ENCODE measurements around the gene IVD.

The IVD gene

GRCh38 chr15:40441565-40442531, 36.3 kb downstream of the IVD start:
- Histone ChIP-seq H3K79me2 (ENCODE audit: control insufficient read depth, low read length) (peaks cover 56% of the 10 kb centered on the region), H3K4me2 (ENCODE audit: low read length) (peak overlapping the region; percentile 87), H3K9me3 (ENCODE audit: control insufficient read depth, insufficient read depth, low read length) (no peaks in the 10 kb centered on the region), H3K36me3 (ENCODE audit: control insufficient read depth, low read length) (no peaks in the 10 kb centered on the region), H4K20me1 (ENCODE audit: control insufficient read depth, insufficient read depth, low read depth, low read length) (peaks cover 9% of the 10 kb centered on the region), H3K4me1 (ENCODE audit: control insufficient read depth, low read length) (peaks cover 23% of the 10 kb centered on the region), H3K4me3 (ENCODE audit: low read length) (peak overlapping the region; percentile 80), H3F3A (ENCODE audit: control insufficient read depth, insufficient read depth) (no peaks in the 10 kb centered on the region), H3K9me2 (replicated peaks; ENCODE audit: control insufficient read depth, low read length) (no peaks in the 10 kb centered on the region), H3K27ac (ENCODE audit: low read depth, low read length) (no peak overlapping the region), H3K27me3 (ENCODE audit: control insufficient read depth, low read length) (peaks cover 41% of the 10 kb centered on the region)
- TF ChIP-seq CTCF (IDR thresholded peaks at IDR 0.05; ENCODE audit: low read depth, low read length, poor library complexity, severe bottlenecking) (peak; percentile 12), EZH2phosphoT487 (IDR thresholded peaks at IDR 0.05; ENCODE audit: borderline replicate concordance, low read length) (no peak)

- peak overlapping the region; percentile 87; the same call in 1 of the 2 replicates for H3K4me2 ChIP-seq (ENCODE audit: low read length)
- H3K27me3 ChIP-seq (ENCODE audit: control insufficient read depth, low read length) = peaks cover 27% of the 10 kb centered on the region
Observed at GRCh38 chr15:40443255-40443654, 37.7 kb downstream of the IVD start.

GRCh38 chr15:40443846-40444245, 38.3 kb downstream of the IVD start:
- H3K36me3 ChIP-seq (ENCODE audit: control insufficient read depth, low read length) = no peaks in the 10 kb centered on the region
- no peak overlapping the region for H3K4me3 ChIP-seq (ENCODE audit: low read length)
- peaks cover 21% of the 10 kb centered on the region for H3K4me1 ChIP-seq (ENCODE audit: control insufficient read depth, low read length)
- no peaks in the 10 kb centered on the region for H3K9me3 ChIP-seq (ENCODE audit: control insufficient read depth, insufficient read depth, low read length)
- TF ChIP-seq EZH2phosphoT487 (IDR thresholded peaks at IDR 0.05; ENCODE audit: borderline replicate concordance, low read length) (no peak), CTCF (IDR thresholded peaks at IDR 0.05; ENCODE audit: low read depth, low read length, poor library complexity, severe bottlenecking) (no peak)
- no peaks in the 10 kb centered on the region for H3K9me2 ChIP-seq (replicated peaks; ENCODE audit: control insufficient read depth, low read length)
- no peak overlapping the region for H3K4me2 ChIP-seq (ENCODE audit: low read length)
- no peak overlapping the region for H3K27ac ChIP-seq (ENCODE audit: low read depth, low read length)
- H3K79me2 ChIP-seq (ENCODE audit: control insufficient read depth, low read length) = peaks cover 69% of the 10 kb centered on the region
- peaks cover 9% of the 10 kb centered on the region for H4K20me1 ChIP-seq (ENCODE audit: control insufficient read depth, insufficient read depth, low read depth, low read length)
- no peaks in the 10 kb centered on the region for H3F3A ChIP-seq (ENCODE audit: control insufficient read depth, insufficient read depth)
- peaks cover 21% of the 10 kb centered on the region for H3K27me3 ChIP-seq (ENCODE audit: control insufficient read depth, low read length)

More at GRCh38 chr15:40443255-40443654, 37.7 kb downstream of the IVD start:
- no peaks in the 10 kb centered on the region for H3K9me2 ChIP-seq (replicated peaks; ENCODE audit: control insufficient read depth, low read length)
- TF ChIP-seq CTCF (IDR thresholded peaks at IDR 0.05; ENCODE audit: low read depth, low read length, poor library complexity, severe bottlenecking) (no peak), EZH2phosphoT487 (IDR thresholded peaks at IDR 0.05; ENCODE audit: borderline replicate concordance, low read length) (no peak)
- H3K79me2 ChIP-seq (ENCODE audit: control insufficient read depth, low read length) = peaks cover 66% of the 10 kb centered on the region
- peaks cover 9% of the 10 kb centered on the region for H4K20me1 ChIP-seq (ENCODE audit: control insufficient read depth, insufficient read depth, low read depth, low read length)
- no peaks in the 10 kb centered on the region for H3K9me3 ChIP-seq (ENCODE audit: control insufficient read depth, insufficient read depth, low read length)
- no peak overlapping the region for H3K27ac ChIP-seq (ENCODE audit: low read depth, low read length)
- no peaks in the 10 kb centered on the region for H3F3A ChIP-seq (ENCODE audit: control insufficient read depth, insufficient read depth)
- H3K4me3 ChIP-seq (ENCODE audit: low read length) = no peak overlapping the region
- no peaks in the 10 kb centered on the region for H3K36me3 ChIP-seq (ENCODE audit: control insufficient read depth, low read length)
- peaks cover 21% of the 10 kb centered on the region for H3K4me1 ChIP-seq (ENCODE audit: control insufficient read depth, low read length)

Measured in DOHH2 (cell line).